ENCODE results near the gene TMX2.
"Not testable (repeated sequence)": the region's sequence is repeated elsewhere in the genome, so short reads cannot be mapped to it uniquely, and the experiment has no call there.

The TMX2 gene

DNA sequence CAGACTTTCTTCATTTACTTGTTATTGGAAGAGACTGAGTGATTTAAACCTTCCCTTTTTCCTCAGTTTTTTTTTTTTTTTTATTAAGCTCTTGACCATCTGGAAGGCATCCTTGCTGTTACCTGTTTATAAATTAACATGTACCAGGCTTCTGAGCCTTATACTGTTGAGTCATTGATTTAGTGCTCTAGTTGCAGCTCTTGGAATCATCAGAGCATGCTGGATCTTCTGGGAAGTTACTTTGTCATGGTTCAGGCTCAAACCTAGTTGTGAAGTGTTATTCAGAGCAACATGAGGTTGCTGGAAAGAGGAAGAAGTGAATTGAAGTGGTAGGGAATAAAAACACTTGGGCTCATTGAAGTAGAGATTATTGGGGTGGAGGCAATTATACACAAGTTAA is 38.1 kb upstream of the TMX2 start:
- no peak for DNase-seq (ENCODE audit: low read depth)
- H3K4me3 ChIP-seq (ENCODE audit: low read depth, low read length): no peak overlapping the region
- TF ChIP-seq, protein P1, sequence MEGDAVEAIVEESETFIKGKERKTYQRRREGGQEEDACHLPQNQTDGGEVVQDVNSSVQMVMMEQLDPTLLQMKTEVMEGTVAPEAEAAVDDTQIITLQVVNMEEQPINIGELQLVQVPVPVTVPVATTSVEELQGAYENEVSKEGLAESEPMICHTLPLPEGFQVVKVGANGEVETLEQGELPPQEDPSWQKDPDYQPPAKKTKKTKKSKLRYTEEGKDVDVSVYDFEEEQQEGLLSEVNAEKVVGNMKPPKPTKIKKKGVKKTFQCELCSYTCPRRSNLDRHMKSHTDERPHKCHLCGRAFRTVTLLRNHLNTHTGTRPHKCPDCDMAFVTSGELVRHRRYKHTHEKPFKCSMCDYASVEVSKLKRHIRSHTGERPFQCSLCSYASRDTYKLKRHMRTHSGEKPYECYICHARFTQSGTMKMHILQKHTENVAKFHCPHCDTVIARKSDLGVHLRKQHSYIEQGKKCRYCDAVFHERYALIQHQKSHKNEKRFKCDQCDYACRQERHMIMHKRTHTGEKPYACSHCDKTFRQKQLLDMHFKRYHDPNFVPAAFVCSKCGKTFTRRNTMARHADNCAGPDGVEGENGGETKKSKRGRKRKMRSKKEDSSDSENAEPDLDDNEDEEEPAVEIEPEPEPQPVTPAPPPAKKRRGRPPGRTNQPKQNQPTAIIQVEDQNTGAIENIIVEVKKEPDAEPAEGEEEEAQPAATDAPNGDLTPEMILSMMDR (IDR thresholded peaks at IDR 0.05; ENCODE audit: control insufficient read depth, extremely low read depth, insufficient read depth): no peak

DNA sequence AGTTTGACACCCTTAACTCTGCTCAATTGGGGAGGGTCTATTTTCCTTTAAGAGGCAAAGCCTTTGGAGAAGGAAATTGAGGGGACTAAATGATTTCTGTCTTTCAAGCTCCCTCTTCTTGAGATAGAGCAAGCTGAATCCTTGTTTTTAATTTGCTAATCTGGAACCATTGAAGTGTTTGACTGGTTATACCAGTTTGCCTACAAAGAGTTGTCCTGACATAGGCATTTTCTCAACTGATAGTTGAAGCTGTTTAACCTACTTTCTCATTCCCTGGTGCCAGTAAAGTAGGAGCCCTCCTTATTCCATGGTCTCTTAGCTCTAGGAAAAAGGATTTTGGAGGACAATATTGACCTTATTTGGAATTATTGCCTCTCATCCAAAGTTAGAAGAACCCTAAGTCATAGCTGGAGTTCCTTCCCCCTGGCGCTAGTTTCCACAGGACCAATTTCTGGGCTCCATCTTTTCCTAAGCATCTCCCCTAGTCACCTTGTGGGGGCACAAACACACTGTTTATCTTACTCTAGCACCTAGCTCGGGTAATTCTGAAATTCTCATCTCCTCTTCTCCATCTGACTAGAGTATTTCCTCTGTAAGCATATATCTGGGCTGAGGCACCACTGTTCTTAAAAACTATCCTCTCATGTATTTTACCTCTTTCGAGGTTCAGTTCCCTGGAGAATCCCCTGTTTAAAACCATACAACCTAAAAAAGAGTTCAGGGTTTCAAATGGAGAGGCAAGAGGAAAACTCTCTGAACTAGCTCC is 37.0 kb upstream of the TMX2 start:
- TF ChIP-seq, protein P1 (IDR thresholded peaks at IDR 0.05; ENCODE audit: control insufficient read depth, extremely low read depth, insufficient read depth): no peak
- H3K4me3 ChIP-seq (ENCODE audit: low read depth, low read length): peak overlapping the region; percentile 34
- DNase-seq (ENCODE audit: low read depth): peak; percentile 72

DNA sequence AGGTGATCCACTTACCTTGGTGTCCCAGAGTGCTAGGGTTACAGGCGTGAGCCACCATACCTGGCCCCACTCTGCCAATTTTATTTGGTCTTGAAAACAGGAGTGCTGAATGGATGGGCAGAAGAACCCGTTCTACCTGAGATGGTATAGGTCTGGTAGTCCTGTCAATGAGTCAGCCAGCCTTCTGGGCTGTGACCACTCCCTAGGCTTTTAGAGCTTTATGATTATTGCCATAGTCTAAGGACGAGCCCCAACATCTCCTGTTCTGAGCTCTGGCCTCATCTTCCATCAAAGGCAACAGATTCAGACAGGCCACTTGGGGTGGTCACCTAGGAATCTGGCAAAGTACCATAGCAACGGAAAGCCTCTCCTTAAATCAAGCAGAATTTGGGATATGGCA is 33.0 kb upstream of the TMX2 start:
- TF ChIP-seq, protein P1 (IDR thresholded peaks at IDR 0.05; ENCODE audit: control insufficient read depth, extremely low read depth, insufficient read depth): no peak
- DNase-seq (ENCODE audit: low read depth): no peak
- H3K4me3 ChIP-seq (ENCODE audit: low read depth, low read length): no peak overlapping the region

DNA sequence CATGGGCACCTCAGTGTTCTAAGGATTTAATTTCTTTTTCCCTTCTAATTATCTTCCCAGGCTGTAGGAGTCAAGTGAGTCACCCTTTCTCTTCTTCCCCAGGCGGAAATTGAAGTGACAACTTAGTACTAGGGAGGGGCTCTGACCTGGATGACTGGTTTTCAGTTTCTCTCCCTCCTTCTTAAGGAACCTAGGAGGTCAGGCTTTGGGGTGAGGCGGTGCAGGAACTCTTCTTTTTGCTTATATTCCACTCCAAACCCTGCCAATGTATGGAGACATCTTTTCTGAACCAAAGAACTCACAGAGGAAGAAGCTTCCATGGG is 31.9 kb upstream of the TMX2 start:
- no peak for DNase-seq (ENCODE audit: low read depth)
- TF ChIP-seq, protein P1 (IDR thresholded peaks at IDR 0.05; ENCODE audit: control insufficient read depth, extremely low read depth, insufficient read depth): no peak
- H3K4me3 ChIP-seq (ENCODE audit: low read depth, low read length): no peak overlapping the region

DNA sequence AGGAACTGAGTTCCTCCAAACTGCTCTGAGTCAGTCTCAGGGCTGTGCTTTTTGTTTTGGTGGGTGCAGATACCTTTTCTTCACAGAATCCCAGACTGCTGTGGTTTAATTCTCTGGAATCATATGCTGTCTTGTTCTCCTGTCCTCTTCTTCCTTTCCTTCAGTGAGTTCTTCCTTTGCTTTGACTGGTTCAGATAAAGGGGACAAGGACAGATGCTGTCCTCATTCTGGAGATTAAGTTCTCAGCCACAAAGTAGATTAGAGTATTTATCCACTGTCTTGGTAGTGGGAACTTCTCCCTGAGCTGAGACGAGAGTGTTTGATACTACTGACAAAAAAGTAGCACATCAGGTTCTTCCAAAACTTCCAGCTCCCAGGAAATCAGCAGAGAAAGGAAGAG is 31.2 kb upstream of the TMX2 start:
- no peak overlapping the region for H3K4me3 ChIP-seq (ENCODE audit: low read depth, low read length)
- DNase-seq (ENCODE audit: low read depth): no peak
- TF ChIP-seq, protein P1 (IDR thresholded peaks at IDR 0.05; ENCODE audit: control insufficient read depth, extremely low read depth, insufficient read depth): no peak

DNA sequence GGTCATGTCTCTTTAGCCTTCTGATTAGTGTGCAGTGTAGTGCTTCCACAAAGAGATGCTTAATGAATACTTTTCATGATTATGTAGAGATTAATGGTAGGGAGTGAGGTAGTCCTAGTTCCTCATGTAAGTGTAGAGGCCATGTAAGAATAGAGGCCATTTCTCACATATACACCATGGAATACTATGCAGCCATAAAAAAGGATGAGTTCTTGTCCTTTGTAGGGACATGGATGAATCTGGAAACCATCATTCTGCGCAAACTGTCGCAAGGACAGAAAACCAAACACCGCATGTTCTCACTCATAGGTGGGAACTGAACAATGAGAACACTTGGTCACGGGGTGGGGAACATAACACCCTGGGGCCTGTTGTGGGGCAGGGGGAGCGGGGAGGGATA is 21.9 kb upstream of the TMX2 start:
- H3K4me3 ChIP-seq (ENCODE audit: low read depth, low read length); DNase-seq (ENCODE audit: low read depth): not testable (repeated sequence)

DNA sequence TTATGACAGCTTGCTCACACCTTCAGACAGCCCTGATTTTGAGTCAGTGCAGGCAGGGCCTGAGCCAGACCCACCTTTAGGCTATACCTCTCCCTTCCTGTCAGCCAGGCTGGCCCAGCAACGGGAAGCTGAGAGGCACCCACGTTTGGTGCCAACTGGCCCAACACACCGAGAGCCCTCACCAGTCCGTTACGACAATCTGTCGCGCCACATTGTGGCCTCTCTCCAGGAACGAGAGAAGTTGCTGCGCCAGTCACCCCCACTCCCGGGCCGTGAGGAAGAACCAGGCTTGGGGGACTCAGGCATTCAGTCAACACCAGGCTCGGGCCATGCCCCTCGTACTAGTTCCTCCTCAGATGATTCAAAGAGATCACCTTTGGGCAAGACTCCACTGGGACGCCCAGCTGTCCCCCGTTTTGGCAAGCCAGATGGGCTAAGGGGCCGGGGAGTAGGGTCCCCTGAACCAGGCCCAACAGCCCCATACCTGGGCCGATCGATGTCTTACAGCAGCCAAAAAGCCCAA is 13.5 kb upstream of the TMX2 start:
- DNase-seq (ENCODE audit: low read depth): no peak
- H3K4me3 ChIP-seq (ENCODE audit: low read depth, low read length): no peak overlapping the region
- TF ChIP-seq, protein P1 (IDR thresholded peaks at IDR 0.05; ENCODE audit: control insufficient read depth, extremely low read depth, insufficient read depth): no peak

All from LNCaP clone FGC (cell line).